Keratinocyte (primary cell): ENCODE measurements around the gene PDE8A. TPM values are rescaled to one million over a fixed set of nuclear protein-coding genes. Genes with fewer than 3 reads are reported as not detected.
"Not testable (repeated sequence)": the region's sequence is repeated elsewhere in the genome, so short reads cannot be mapped to it uniquely, and the experiment has no call there.

Experiments used
- DNase-seq: peaks from one replicate; pipeline ENCODE4 v3.0.0-alpha.2; 2011; ENCODE audit warnings: low read depth, missing footprints, low spot score
- FAIRE-seq: peaks from 2 replicates; lab custom pipeline; 2011; peaks lifted over from hg19 to GRCh38; lab: Jason Lieb, UNC
- H2AFZ ChIP-seq: 2 replicates; pipeline ENCODE4 v1.6.0; 2012; ENCODE audit warnings: low read length, control low read depth, inconsistent platforms; ENCODE audit not compliant: control insufficient read depth
- H3K27ac ChIP-seq: 2 replicates; pipeline ENCODE4 v1.5.1; 2011; ENCODE audit warnings: low read length; ENCODE audit not compliant: control insufficient read depth, insufficient read depth
- H3K27me3 ChIP-seq: 3 replicates; pipeline ENCODE4 v1.6.0; 2011; ENCODE audit warnings: low read length; ENCODE audit not compliant: control insufficient read depth, insufficient read depth; ENCODE audit errors: extremely low read depth
- H3K36me3 ChIP-seq, 2 experiments: 2 replicates in 1 of 2; 3 replicates in 1 of 2; pipeline ENCODE4 v1.5.1; 2011; ENCODE audit warnings: low read length in 2 of 2, mild to moderate bottlenecking in 1 of 2; ENCODE audit not compliant: control insufficient read depth in 2 of 2, insufficient read depth in 2 of 2; ENCODE audit errors: extremely low read depth in 1 of 2
- H3K4me1 ChIP-seq: 3 replicates; pipeline ENCODE4 v1.5.1; 2011; ENCODE audit warnings: low read length; ENCODE audit not compliant: control insufficient read depth, insufficient read depth; ENCODE audit errors: extremely low read depth
- H3K4me2 ChIP-seq: 3 replicates; pipeline ENCODE4 v1.6.0; 2011; ENCODE audit warnings: low read depth, low read length; ENCODE audit not compliant: control insufficient read depth, insufficient read depth; ENCODE audit errors: extremely low read depth
- H3K4me3 ChIP-seq, 3 experiments: fragments of 200-600 bp in 1 of 3; sonication (generic) in 1 of 3; 2 replicates in 2 of 3; 3 replicates in 1 of 3; pipeline ENCODE4 v1.5.1; 2011 to 2016; ENCODE audit warnings: low read length in 3 of 3, mild to moderate bottlenecking in 3 of 3, control low read depth in 2 of 3, inconsistent platforms in 1 of 3, low read depth in 1 of 3, mixed read lengths in 1 of 3, mixed run types in 1 of 3, moderate library complexity in 1 of 3; ENCODE audit not compliant: control insufficient read depth in 2 of 3, insufficient read depth in 2 of 3; ENCODE audit errors: extremely low read depth in 1 of 3
- H3K79me2 ChIP-seq: 2 replicates; pipeline ENCODE4 v1.6.0; 2012; ENCODE audit warnings: low read length; ENCODE audit not compliant: control insufficient read depth, insufficient read depth
- H3K9ac ChIP-seq: 3 replicates; pipeline ENCODE4 v1.6.0; 2011; ENCODE audit warnings: low read length; ENCODE audit not compliant: control insufficient read depth, insufficient read depth; ENCODE audit errors: extremely low read depth
- H3K9me1 ChIP-seq: 3 replicates; pipeline ENCODE4 v1.6.0; 2011; ENCODE audit warnings: low read length; ENCODE audit not compliant: control insufficient read depth, insufficient read depth; ENCODE audit errors: extremely low read depth
- H3K9me3 ChIP-seq: 2 replicates; pipeline ENCODE4 v1.5.1; 2012; ENCODE audit warnings: low read depth, low read length; ENCODE audit not compliant: control insufficient read depth
- H4K20me1 ChIP-seq: 3 replicates; pipeline ENCODE4 v1.6.0; 2011; ENCODE audit warnings: low read length; ENCODE audit not compliant: control insufficient read depth, insufficient read depth; ENCODE audit errors: extremely low read depth
- CTCF ChIP-seq, 3 experiments: IDR thresholded peaks in 1 of 3; conservative IDR thresholded peaks in 1 of 3; optimal IDR thresholded peaks in 1 of 3; 2 replicates in 2 of 3; 3 replicates in 1 of 3; pipeline versions ENCODE3 to v1.5.1; 2011; ENCODE audit warnings: low read length in 3 of 3, mild to moderate bottlenecking in 3 of 3, moderate library complexity in 2 of 3, control low read depth in 1 of 3, inconsistent platforms in 1 of 3; ENCODE audit not compliant: insufficient read depth in 2 of 3; ENCODE audit errors: extremely low read depth in 1 of 3
- EZH2 ChIP-seq: IDR thresholded peaks from one replicate; pipeline ENCODE4 v1.6.1; 2012; ENCODE audit warnings: inconsistent platforms, mild to moderate bottlenecking, low read length, moderate library complexity
- dilution Hi-C: fragments of 300-500 bp; cut with MboI; formaldehyde crosslinking; loops from one replicate; pipeline ENCODE4 v1.7.0; 2020; ENCODE audit warnings: low sequenced_read_pairs; ENCODE audit not compliant: extremely low pct_ligation_motif_present
- polyA plus RNA-seq, 5 experiments: library from polyadenylated mRNA; depleted of rRNA in 3 of 5; stranded (reverse) in 3 of 5; stranded (forward) in 1 of 5; unstranded in 1 of 5; fragments of >200 nt; gene quantifications; 1 replicate in 1 of 5; 2 replicates in 3 of 5; 3 replicates in 1 of 5; pipeline versions ENCODE4 v1.2.1 to v1.2.3, GENCODE V29; 2011 to 2012; ENCODE audit warnings: missing spikeins in 2 of 5, low read depth in 1 of 5, low replicate concordance in 1 of 5

Gene PDE8A
- polyA plus RNA-seq, 1 donor (not counting 4 experiments of a cell fraction or from before 2014, with no cell fraction given): 24.1 TPM

- Histone ChIP-seq H3K79me2 (peaks cover 4% of the 10 kb centered on the region), H3K4me2 (peak overlapping the region; percentile 58), H3K36me3 (no peaks in the 10 kb centered on the region), H4K20me1 (no peaks in the 10 kb centered on the region), H3K4me3 (no peak overlapping the region), H3K27me3 (no peaks in the 10 kb centered on the region), H3K27ac (peak overlapping the region; percentile 58), H3K4me1 (peaks cover 23% of the 10 kb centered on the region), H3K9me3 (no peaks in the 10 kb centered on the region), H3K9ac (no peak overlapping the region), H2AFZ (no peak overlapping the region), H3K9me1 (no peaks in the 10 kb centered on the region)
- dilution Hi-C loops: no loop called here
- TF ChIP-seq CTCF (optimal IDR thresholded peaks at IDR 0.05 in 1 of 3, IDR thresholded peaks at IDR 0.05 in 1 of 3, conservative IDR thresholded peaks at IDR 0.05 in 1 of 3; ENCODE audit: extremely low read depth in 1 of 3, insufficient read depth in 2 of 3, low read length in 3 of 3) (no peak), EZH2 (no peak)
- DNase-seq: peak; percentile 50
- peak; percentile 80 for FAIRE-seq
Observed at GRCh38 chr15:84992157-84992944, 10.7 kb downstream of the PDE8A start.

- peaks cover 4% of the 10 kb centered on the region for H3K79me2 ChIP-seq
Observed at GRCh38 chr15:84996055-84996454, 14.4 kb downstream of the PDE8A start.

GRCh38 chr15:84996714-84997113 lies 15.1 kb downstream of the PDE8A start:
- H3K79me2 ChIP-seq, H3K27me3 ChIP-seq, dilution Hi-C loops, H3K27ac ChIP-seq, H2AFZ ChIP-seq, H3K9ac ChIP-seq, FAIRE-seq, H3K9me3 ChIP-seq, DNase-seq, H3K4me2 ChIP-seq, H3K9me1 ChIP-seq, H4K20me1 ChIP-seq, H3K36me3 ChIP-seq, H3K4me3 ChIP-seq: not testable (repeated sequence)
- H3K4me1 ChIP-seq: peaks cover 11% of the 10 kb centered on the region

More at GRCh38 chr15:84996055-84996454, 14.4 kb downstream of the PDE8A start:
- H3K9me3 ChIP-seq: no peaks in the 10 kb centered on the region
- dilution Hi-C loops: no loop called here
- H3K27ac ChIP-seq: no peak overlapping the region
- H2AFZ ChIP-seq: no peak overlapping the region
- H3K36me3 ChIP-seq: peaks cover 0 to 4% of the 10 kb centered on the region in 2 experiments
- H3K4me1 ChIP-seq: peaks cover 11% of the 10 kb centered on the region
- TF ChIP-seq CTCF (optimal IDR thresholded peaks at IDR 0.05 in 1 of 3, IDR thresholded peaks at IDR 0.05 in 1 of 3, conservative IDR thresholded peaks at IDR 0.05 in 1 of 3; ENCODE audit: extremely low read depth in 1 of 3, insufficient read depth in 2 of 3, low read length in 3 of 3): no peak
- no peak for TF ChIP-seq EZH2
- H3K4me3 ChIP-seq: no peak overlapping the region
- H3K27me3 ChIP-seq: no peaks in the 10 kb centered on the region
- FAIRE-seq: no peak
- no peak overlapping the region for H3K9ac ChIP-seq
- no peaks in the 10 kb centered on the region for H4K20me1 ChIP-seq
- DNase-seq: no peak
- no peaks in the 10 kb centered on the region for H3K9me1 ChIP-seq
- no peak overlapping the region for H3K4me2 ChIP-seq
